ENCODE results near the gene VAX1.

DNA sequence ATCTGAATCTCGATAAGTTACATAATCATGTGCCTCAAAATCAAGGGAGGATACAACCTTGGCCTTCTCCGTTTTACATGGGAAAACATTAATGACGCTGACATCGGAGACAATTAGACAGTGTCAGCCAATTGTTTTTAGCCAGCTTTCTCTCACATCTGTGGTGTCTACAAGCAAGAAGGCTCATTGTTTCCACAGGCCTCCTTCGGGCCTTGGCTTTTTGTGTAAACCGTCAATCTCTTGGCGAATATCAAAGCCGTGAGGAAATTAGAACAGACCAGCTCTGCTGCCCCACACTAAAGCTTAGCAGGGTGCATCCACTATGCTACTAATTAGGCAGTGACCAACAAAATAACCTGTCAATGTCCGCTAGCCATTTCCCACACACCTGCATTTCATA is 43.2 kb downstream of the VAX1 start:
- TF ChIP-seq GATA2 (IDR thresholded peaks at IDR 0.05; ENCODE audit: low read depth, low read length) = no peak
- TF ChIP-seq GATA3 (IDR thresholded peaks at IDR 0.05; ENCODE audit: low read depth, low read length) = no peak

Data from SH-SY5Y (cell line).